Keratinocyte (primary cell): Measurements from ENCODE around the gene GNG8. TPM values are rescaled to one million over a fixed set of nuclear protein-coding genes. Genes with fewer than 3 reads are reported as not detected.

ENCODE experiments used
- DNase-seq: peaks from one replicate; pipeline ENCODE4 v3.0.0-alpha.2; 2011; ENCODE audit warnings: low read depth, missing footprints, low spot score
- FAIRE-seq: peaks from 2 replicates; lab custom pipeline; 2011; peaks lifted over from hg19 to GRCh38; lab: Jason Lieb, UNC
- H2AFZ ChIP-seq: 2 replicates; pipeline ENCODE4 v1.6.0; 2012; ENCODE audit warnings: low read length, control low read depth, inconsistent platforms; ENCODE audit not compliant: control insufficient read depth
- H3K27ac ChIP-seq: 2 replicates; pipeline ENCODE4 v1.5.1; 2011; ENCODE audit warnings: low read length; ENCODE audit not compliant: control insufficient read depth, insufficient read depth
- H3K27me3 ChIP-seq: 3 replicates; pipeline ENCODE4 v1.6.0; 2011; ENCODE audit warnings: low read length; ENCODE audit not compliant: control insufficient read depth, insufficient read depth; ENCODE audit errors: extremely low read depth
- H3K36me3 ChIP-seq, 2 experiments: 2 replicates in 1 of 2; 3 replicates in 1 of 2; pipeline ENCODE4 v1.5.1; 2011; ENCODE audit warnings: low read length in 2 of 2, mild to moderate bottlenecking in 1 of 2; ENCODE audit not compliant: control insufficient read depth in 2 of 2, insufficient read depth in 2 of 2; ENCODE audit errors: extremely low read depth in 1 of 2
- H3K4me1 ChIP-seq: 3 replicates; pipeline ENCODE4 v1.5.1; 2011; ENCODE audit warnings: low read length; ENCODE audit not compliant: control insufficient read depth, insufficient read depth; ENCODE audit errors: extremely low read depth
- H3K4me2 ChIP-seq: 3 replicates; pipeline ENCODE4 v1.6.0; 2011; ENCODE audit warnings: low read depth, low read length; ENCODE audit not compliant: control insufficient read depth, insufficient read depth; ENCODE audit errors: extremely low read depth
- H3K4me3 ChIP-seq, 3 experiments: fragments of 200-600 bp in 1 of 3; sonication (generic) in 1 of 3; 2 replicates in 2 of 3; 3 replicates in 1 of 3; pipeline ENCODE4 v1.5.1; 2011 to 2016; ENCODE audit warnings: low read length in 3 of 3, mild to moderate bottlenecking in 3 of 3, control low read depth in 2 of 3, inconsistent platforms in 1 of 3, low read depth in 1 of 3, mixed read lengths in 1 of 3, mixed run types in 1 of 3, moderate library complexity in 1 of 3; ENCODE audit not compliant: control insufficient read depth in 2 of 3, insufficient read depth in 2 of 3; ENCODE audit errors: extremely low read depth in 1 of 3
- H3K79me2 ChIP-seq: 2 replicates; pipeline ENCODE4 v1.6.0; 2012; ENCODE audit warnings: low read length; ENCODE audit not compliant: control insufficient read depth, insufficient read depth
- H3K9ac ChIP-seq: 3 replicates; pipeline ENCODE4 v1.6.0; 2011; ENCODE audit warnings: low read length; ENCODE audit not compliant: control insufficient read depth, insufficient read depth; ENCODE audit errors: extremely low read depth
- H3K9me1 ChIP-seq: 3 replicates; pipeline ENCODE4 v1.6.0; 2011; ENCODE audit warnings: low read length; ENCODE audit not compliant: control insufficient read depth, insufficient read depth; ENCODE audit errors: extremely low read depth
- H3K9me3 ChIP-seq: 2 replicates; pipeline ENCODE4 v1.5.1; 2012; ENCODE audit warnings: low read depth, low read length; ENCODE audit not compliant: control insufficient read depth
- H4K20me1 ChIP-seq: 3 replicates; pipeline ENCODE4 v1.6.0; 2011; ENCODE audit warnings: low read length; ENCODE audit not compliant: control insufficient read depth, insufficient read depth; ENCODE audit errors: extremely low read depth
- CTCF ChIP-seq, 3 experiments: IDR thresholded peaks in 1 of 3; conservative IDR thresholded peaks in 1 of 3; optimal IDR thresholded peaks in 1 of 3; 2 replicates in 2 of 3; 3 replicates in 1 of 3; pipeline versions ENCODE3 to v1.5.1; 2011; ENCODE audit warnings: low read length in 3 of 3, mild to moderate bottlenecking in 3 of 3, moderate library complexity in 2 of 3, control low read depth in 1 of 3, inconsistent platforms in 1 of 3; ENCODE audit not compliant: insufficient read depth in 2 of 3; ENCODE audit errors: extremely low read depth in 1 of 3
- EZH2 ChIP-seq: IDR thresholded peaks from one replicate; pipeline ENCODE4 v1.6.1; 2012; ENCODE audit warnings: inconsistent platforms, mild to moderate bottlenecking, low read length, moderate library complexity
- dilution Hi-C: fragments of 300-500 bp; cut with MboI; formaldehyde crosslinking; loops from one replicate; pipeline ENCODE4 v1.7.0; 2020; ENCODE audit warnings: low sequenced_read_pairs; ENCODE audit not compliant: extremely low pct_ligation_motif_present
- polyA plus RNA-seq, 5 experiments: library from polyadenylated mRNA; depleted of rRNA in 3 of 5; stranded (reverse) in 3 of 5; stranded (forward) in 1 of 5; unstranded in 1 of 5; fragments of >200 nt; gene quantifications; 1 replicate in 1 of 5; 2 replicates in 3 of 5; 3 replicates in 1 of 5; pipeline versions ENCODE4 v1.2.1 to v1.2.3, GENCODE V29; 2011 to 2012; ENCODE audit warnings: missing spikeins in 2 of 5, low read depth in 1 of 5, low replicate concordance in 1 of 5

Gene GNG8
- polyA plus RNA-seq, 1 donor (not counting 4 experiments of a cell fraction or from before 2014, with no cell fraction given), result not detected

GRCh38 chr19:46670813-46671212 lies 34.8 kb upstream of the GNG8 start:
- H3K9me3 ChIP-seq, result no peaks in the 10 kb centered on the region
- no peaks in the 10 kb centered on the region for H3K9me1 ChIP-seq
- no peaks in the 10 kb centered on the region for H4K20me1 ChIP-seq
- DNase-seq (no peak), FAIRE-seq (no peak)
- H3K4me1 ChIP-seq, result no peaks in the 10 kb centered on the region
- peaks cover 10 to 14% of the 10 kb centered on the region in 2 experiments for H3K36me3 ChIP-seq
- H3K9ac ChIP-seq, result no peak overlapping the region
- TF ChIP-seq EZH2 (no peak), CTCF (optimal IDR thresholded peaks at IDR 0.05 in 1 of 3, IDR thresholded peaks at IDR 0.05 in 1 of 3, conservative IDR thresholded peaks at IDR 0.05 in 1 of 3; ENCODE audit: extremely low read depth in 1 of 3, insufficient read depth in 2 of 3, low read length in 3 of 3) (no peak)
- no peak overlapping the region for H3K4me2 ChIP-seq
- no peak overlapping the region for H3K27ac ChIP-seq
- no peak overlapping the region for H3K4me3 ChIP-seq
- no peaks in the 10 kb centered on the region for H3K79me2 ChIP-seq
- H2AFZ ChIP-seq, result no peak overlapping the region
- H3K27me3 ChIP-seq, result no peaks in the 10 kb centered on the region
- dilution Hi-C loops, result no loop called here

GRCh38 chr19:46668662-46669061 lies 32.7 kb upstream of the GNG8 start:
- no peak for FAIRE-seq
- no peak overlapping the region for H3K9ac ChIP-seq
- no peaks in the 10 kb centered on the region for H3K79me2 ChIP-seq
- H3K27ac ChIP-seq, result no peak overlapping the region
- H3K9me3 ChIP-seq, result no peaks in the 10 kb centered on the region
- no peak for DNase-seq
- H3K27me3 ChIP-seq, result no peaks in the 10 kb centered on the region
- peaks cover 4 to 6% of the 10 kb centered on the region in 2 experiments for H3K36me3 ChIP-seq
- H3K4me3 ChIP-seq, result no peak overlapping the region
- H2AFZ ChIP-seq, result no peak overlapping the region
- no peaks in the 10 kb centered on the region for H4K20me1 ChIP-seq
- TF ChIP-seq CTCF (optimal IDR thresholded peaks at IDR 0.05 in 1 of 3, IDR thresholded peaks at IDR 0.05 in 1 of 3, conservative IDR thresholded peaks at IDR 0.05 in 1 of 3; ENCODE audit: extremely low read depth in 1 of 3, insufficient read depth in 2 of 3, low read length in 3 of 3) (no peak), EZH2 (no peak)
- no peaks in the 10 kb centered on the region for H3K9me1 ChIP-seq
- dilution Hi-C loops, result no loop called here
- no peaks in the 10 kb centered on the region for H3K4me1 ChIP-seq
- H3K4me2 ChIP-seq, result no peak overlapping the region
